ENCODE measurements around the gene GLRX.
"Not testable (repeated sequence)": the region's sequence is repeated elsewhere in the genome, so short reads cannot be mapped to it uniquely, and the experiment has no call there.

The GLRX gene

DNA sequence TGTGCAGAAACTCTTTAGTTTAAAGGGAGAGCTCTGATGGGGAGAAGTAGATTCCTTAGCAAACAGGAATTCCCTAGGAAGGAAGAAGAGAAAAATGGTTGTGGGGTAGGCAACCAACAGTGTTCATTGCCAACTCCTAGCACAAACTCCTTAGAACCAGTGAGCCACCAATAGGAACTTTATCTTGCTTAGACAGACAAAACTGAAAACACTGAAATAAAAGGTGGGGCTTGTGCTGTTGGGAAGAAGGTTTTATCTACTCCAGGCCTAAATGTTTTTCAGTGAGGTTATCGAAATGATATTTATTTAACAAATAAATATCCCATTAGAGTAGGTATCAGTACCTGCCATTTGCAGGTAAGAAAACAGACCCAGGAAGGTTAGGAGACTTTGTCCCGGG, 7.7 kb upstream of the GLRX start:
- H3K4me3 ChIP-seq (ENCODE audit: low read depth, low read length): no peak overlapping the region

DNA sequence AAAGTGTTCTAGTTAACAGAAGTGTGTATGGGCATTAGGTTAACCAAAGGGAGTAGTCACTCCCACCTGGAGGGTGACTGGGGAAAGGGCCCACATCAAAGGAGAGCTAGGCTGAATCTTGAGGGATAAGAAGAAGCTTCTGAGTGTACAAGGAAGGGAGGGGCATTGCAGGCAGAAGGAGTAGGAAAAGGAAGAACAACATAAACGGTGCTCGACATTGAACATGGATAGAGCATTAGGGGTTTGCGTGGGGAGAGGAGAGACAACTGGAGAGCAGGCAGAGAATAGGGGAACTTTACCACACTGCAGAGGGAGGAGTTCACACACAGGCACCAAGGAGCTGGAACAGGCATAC, 5.3 kb upstream of the GLRX start:
- no peak overlapping the region for H3K4me3 ChIP-seq (ENCODE audit: low read depth, low read length)

DNA sequence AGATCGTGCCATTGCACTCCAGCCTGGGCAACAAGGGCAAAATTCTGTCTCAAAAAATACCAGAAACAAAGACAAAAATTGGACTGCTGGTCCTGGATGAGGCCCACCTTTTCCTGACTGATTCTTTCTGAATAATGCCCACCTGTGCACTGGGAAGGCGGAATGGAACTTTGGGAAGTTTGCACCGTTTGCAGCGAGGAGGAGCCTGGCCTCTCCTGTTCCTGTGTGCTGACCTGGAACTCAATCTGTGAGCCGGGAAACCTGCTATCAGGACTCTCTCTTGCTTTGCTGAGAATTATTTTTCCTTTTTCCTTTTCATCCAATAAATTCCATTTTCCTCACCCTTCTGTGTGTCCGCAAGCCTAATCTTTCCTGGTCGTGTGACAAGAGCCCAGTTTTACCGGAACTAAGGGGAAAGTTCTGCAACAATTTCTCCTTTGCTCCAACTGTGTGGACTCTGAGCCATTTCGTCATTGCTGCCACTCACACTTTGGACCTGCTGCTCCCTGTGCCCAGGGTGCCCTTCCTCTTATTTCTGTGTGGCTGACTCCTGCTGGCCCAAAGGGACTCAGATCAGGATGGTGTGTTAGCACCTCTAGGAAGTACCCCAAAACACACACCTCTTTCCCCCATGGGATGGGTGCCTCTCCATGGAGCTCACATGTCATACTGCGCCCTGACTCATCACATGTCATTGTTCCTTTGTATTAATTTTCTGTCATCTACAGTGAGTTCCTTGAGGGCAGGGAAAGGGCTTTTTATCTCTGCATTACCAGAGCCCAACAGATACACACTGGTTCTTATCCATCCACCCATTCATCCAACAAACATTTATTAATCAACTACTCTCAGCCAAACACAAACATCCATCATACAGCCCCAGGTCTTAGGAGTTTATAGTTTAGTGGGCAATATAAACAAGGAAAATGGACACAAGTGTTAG, 4.7 kb upstream of the GLRX start:
- no peak overlapping the region for H3K4me3 ChIP-seq (ENCODE audit: low read depth, low read length)

DNA sequence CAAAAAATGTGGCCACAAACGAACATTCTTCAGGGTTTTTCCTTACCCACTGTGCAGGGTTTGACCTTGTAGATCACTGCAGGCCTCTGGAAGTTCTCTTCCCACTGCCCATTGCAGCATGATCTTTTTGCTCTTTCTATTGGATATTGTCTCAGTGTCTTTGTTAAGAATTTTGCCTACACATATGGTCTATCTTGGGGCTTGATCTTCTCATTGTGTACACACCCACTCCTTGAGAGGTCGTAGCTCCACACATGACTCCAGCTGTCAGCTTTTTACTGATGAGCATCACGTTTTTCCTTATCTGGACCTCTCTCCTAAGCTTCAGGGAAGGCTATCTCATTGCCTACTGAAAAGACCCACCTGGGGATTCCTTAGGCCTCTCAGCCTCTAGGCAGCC, 3.0 kb upstream of the GLRX start:
- no peak overlapping the region for H3K4me3 ChIP-seq (ENCODE audit: low read depth, low read length)

DNA sequence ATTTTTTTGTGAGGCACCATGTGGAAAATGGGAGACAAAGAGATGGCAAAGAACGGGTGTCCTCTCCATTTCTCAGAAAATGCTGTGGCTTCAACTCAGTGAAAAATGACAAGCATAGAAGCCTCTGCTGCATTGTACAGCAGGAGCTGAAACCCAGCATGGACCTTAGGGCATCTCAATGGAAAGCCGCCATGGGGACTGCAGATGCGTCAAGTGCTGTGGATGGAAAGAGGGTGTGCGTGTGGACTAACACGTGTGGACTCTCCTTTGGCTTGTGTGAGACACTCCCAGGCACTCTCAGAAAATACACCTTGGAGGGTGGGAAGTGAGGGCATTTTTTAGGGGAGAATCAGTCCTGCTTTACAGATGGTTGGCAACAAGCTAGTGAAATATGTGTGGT, 2.2 kb upstream of the GLRX start:
- no peak overlapping the region for H3K4me3 ChIP-seq (ENCODE audit: low read depth, low read length)

- no peak overlapping the region for H3K4me3 ChIP-seq (ENCODE audit: low read depth, low read length)
Observed at GRCh38 chr5:95823738-95824609, 1.4 kb upstream of the GLRX start.

GRCh38 chr5:95823218-95823737, 752 bp upstream of the GLRX start:
- H3K4me3 ChIP-seq (ENCODE audit: low read depth, low read length): no peak overlapping the region

DNA sequence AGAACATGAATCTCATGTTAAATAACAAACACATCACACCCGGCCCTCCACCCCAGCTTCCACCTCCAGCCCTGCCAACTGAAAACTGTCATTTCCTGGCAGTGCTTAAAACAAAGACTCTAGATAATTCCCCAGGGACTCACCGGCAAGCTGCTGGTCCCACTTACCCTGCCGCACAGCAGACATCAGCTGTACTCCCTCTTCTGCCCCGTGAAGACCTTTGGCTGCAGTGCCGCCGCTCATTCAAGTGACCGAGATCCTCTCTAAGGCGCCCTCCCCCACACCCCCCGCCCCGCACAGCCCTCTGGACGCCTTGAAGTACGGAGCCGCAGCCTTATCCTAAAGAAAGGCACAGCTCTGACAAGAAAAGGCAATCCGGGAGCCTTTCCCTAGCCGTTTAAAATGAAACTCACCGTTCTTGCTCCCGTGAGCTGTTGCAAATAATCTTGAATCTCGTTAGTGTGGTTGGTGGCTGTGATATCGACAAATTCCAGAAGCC, 434 bp downstream of the GLRX start:
- H3K4me3 ChIP-seq (ENCODE audit: low read depth, low read length): peak overlapping the region; percentile 75

DNA sequence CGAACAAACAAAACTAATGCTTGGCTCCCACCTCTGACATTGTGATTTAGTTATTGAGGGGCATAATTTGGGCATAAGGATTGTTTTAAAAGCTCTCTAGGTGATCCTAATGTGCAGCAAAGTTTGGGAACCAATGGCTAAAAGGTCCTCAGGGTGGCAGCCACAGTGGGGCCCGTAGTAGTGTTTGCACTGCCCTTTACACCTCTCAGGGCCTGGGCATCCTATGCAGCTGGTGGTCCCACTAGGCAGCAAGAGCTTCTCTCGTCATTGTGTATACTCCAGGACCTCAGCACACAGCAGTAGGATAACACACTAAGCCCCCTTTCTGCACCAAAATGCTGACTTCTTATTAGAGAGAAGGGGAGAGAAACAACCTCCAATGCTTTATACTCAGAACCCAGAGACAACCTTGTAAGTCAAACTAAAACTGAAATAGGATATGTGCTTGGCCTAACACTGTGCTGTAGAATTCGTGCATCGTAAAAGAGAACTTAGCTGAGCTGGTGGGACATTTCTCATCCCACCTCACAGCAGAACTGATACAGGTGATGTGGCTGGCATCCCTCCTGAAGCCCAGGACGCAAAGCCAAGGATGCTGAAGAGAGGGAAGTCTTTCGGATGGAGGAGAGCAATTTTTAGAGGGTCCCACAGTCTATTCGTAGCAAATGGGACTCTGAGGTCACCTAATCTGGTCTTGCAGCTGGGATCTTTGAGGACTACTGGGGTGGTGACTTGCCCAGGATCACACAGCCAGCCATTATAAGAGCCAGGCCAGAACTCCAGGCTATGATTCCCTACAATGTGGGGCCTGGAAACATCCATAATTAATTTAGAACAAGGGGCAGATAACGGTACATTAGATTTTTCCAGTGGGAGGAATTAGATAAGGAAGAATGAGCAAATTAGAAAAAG, 1.2 kb downstream of the GLRX start:
- H3K4me3 ChIP-seq (ENCODE audit: low read depth, low read length): peak overlapping the region; percentile 75

- no peak overlapping the region for H3K4me3 ChIP-seq (ENCODE audit: low read depth, low read length)
Observed at GRCh38 chr5:95818181-95819147, 4.1 kb downstream of the GLRX start.

- H3K4me3 ChIP-seq (ENCODE audit: low read depth, low read length): no peak overlapping the region
Observed at GRCh38 chr5:95817430-95817829, 5.1 kb downstream of the GLRX start.

GRCh38 chr5:95816776-95817175, 5.8 kb downstream of the GLRX start:
- H3K4me3 ChIP-seq (ENCODE audit: low read depth, low read length): no peak overlapping the region

- no peak overlapping the region for H3K4me3 ChIP-seq (ENCODE audit: low read depth, low read length)
Observed at GRCh38 chr5:95816341-95816740, 6.2 kb downstream of the GLRX start.

DNA sequence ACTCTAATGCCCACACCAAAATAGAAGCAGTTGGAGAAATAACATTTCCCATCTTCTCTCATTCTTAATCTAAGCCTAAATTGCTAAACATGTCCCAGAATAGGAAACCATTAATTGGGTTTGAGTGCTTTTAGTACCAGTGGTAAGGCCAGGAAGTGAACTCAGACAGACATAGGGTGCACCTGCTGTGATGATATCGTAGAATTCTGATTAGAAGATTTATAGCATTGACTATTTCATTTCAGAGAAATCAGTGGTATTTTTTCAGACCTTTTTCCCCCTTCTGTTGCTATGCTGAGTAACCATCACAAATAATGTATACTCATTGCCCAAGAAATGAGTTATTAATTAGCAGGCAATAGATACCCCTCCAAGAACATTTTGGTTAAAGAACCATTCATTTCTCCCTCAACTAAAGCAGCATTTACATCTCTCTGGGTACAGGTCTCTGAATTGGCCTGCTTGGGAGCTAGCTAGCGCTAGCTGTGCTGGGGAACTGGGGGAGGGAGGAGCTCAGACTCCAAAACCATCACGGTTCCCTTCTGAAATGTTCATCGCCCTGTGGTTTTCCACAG, 7.3 kb downstream of the GLRX start:
- no peak overlapping the region for H3K4me3 ChIP-seq (ENCODE audit: low read depth, low read length)

DNA sequence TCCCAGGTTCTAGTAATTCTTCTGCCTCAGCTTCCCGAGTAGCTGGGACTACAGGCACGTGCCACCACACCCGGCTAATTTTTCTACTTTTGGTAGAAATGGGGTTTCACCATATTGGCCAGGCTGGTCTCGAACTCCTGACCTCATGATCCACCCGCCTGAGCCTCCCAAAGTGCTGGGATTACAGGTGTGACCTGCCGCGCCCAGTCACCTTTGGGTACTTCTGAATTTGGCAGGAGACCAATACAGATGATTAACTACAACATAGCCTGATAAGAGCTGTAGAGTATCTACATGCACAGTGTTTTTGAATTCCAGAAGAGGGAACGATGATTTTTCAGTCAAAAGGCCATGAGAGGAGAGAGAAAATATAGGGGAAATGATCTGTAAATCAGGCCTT, 9.5 kb downstream of the GLRX start:
- not testable (repeated sequence) for H3K4me3 ChIP-seq (ENCODE audit: low read depth, low read length)

DNA sequence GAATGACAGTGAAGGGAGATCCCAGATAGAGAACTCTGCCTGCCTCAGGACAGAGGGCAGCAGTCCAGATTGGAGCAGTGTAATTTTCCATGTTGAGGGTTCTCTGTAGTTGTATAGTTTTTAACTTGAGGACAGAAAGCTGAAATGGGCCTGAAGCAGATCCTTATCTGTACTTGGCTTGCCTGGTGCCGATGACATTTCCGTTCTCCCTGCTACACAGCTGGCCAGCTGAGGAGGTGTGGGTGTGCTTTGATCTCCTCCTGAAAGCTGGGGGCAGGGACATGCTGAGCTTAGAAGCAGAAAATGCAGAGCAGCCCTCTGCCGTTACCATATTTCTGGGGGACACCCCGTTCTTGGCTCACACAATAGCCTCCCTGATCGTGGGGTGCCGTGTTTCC, 10.5 kb downstream of the GLRX start:
- no peak overlapping the region for H3K4me3 ChIP-seq (ENCODE audit: low read depth, low read length)

DNA sequence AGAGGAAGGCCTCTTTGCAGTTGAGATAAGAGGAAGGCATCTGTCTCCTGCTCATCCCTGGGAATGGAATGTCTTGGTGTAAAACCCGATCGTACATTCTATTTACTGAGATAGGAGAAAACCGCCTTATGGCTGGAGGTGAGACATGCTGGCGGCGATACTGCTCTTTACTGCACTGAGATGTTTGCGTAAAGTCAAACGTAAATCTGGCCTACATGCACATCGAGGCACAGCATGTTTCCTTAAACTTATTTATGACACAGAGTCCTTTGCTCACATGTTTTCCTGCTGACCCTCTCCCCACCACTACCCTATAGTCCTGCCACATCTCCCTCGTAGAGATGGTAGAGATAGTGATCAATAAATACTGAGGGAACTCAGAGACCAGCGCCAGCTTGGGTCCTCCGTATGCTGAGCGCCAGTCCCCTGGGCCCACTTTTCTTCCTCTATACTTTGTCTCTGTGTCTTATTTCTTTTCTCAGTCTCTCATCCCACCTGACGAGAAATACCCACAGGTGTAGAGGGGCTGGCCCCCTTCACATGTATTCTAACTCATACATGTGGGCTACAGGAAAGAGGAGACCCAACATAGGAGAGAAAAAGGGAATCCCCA, 11.0 kb downstream of the GLRX start:
- H3K4me3 ChIP-seq (ENCODE audit: low read depth, low read length): not testable (repeated sequence)

- not testable (repeated sequence) for H3K4me3 ChIP-seq (ENCODE audit: low read depth, low read length)
Observed at GRCh38 chr5:95811126-95811423, 11.5 kb downstream of the GLRX start.
